Measurements from ENCODE around the gene PIWIL1. TPM values are rescaled to one million over a fixed set of nuclear protein-coding genes. Genes with fewer than 3 reads are reported as not detected.

PIWIL1 gene
- total RNA-seq, 1 experiment from 2014 or later: not detected

- CTCF ChIA-PET: no interaction called here
- H3K9me3 ChIP-seq (ENCODE audit: low read length): no peaks in the 10 kb centered on the region
- no peak overlapping the region for H3K4me3 ChIP-seq (ENCODE audit: low read length)
- no peak for DNase-seq
- ATAC-seq: no peak
- intact Hi-C loops (cut with micrococcal nuclease): no loop called here
- H3K9me2 ChIP-seq (replicated peaks; ENCODE audit: low read length): no peaks in the 10 kb centered on the region
- no peak for TF ChIP-seq EZH2phosphoT487 (IDR thresholded peaks at IDR 0.05; ENCODE audit: borderline replicate concordance, low read length)
- TF ChIP-seq CTCF (conservative IDR thresholded peaks at IDR 0.05; ENCODE audit: low read depth, low read length): no peak
- TF ChIP-seq EZH2 (IDR thresholded peaks at IDR 0.05; ENCODE audit: low read length, unreplicated experiment): no peak
- no peaks in the 10 kb centered on the region for H4K20me1 ChIP-seq (ENCODE audit: low read length)
- H3F3A ChIP-seq (ENCODE audit: low read length, unreplicated experiment): no peaks in the 10 kb centered on the region
- H3K36me3 ChIP-seq (ENCODE audit: low read depth, low read length): no peaks in the 10 kb centered on the region
- H2AFZ ChIP-seq (ENCODE audit: low read length): no peak overlapping the region
- no peak overlapping the region for H3K4me2 ChIP-seq (ENCODE audit: low read length)
- H3K27me3 ChIP-seq (ENCODE audit: low read length): no peaks in the 10 kb centered on the region
- BruUV-seq (replicated peaks): no TSS peak
- no peak overlapping the region for H3K27ac ChIP-seq (ENCODE audit: low read length)
- H3K79me2 ChIP-seq (ENCODE audit: low read length): no peaks in the 10 kb centered on the region
- H3K4me1 ChIP-seq (ENCODE audit: insufficient read depth, low read length): no peaks in the 10 kb centered on the region
- H3K9ac ChIP-seq (ENCODE audit: low read length): no peak overlapping the region
- POLR2A ChIA-PET (ENCODE audit: unreplicated experiment): no interaction called here
Measured at GRCh38 chr12:130290114-130290513, 47.6 kb upstream of the PIWIL1 start.

GRCh38 chr12:130298322-130299021 is 39.2 kb upstream of the PIWIL1 start:
- ChIA-PET POLR2A (ENCODE audit: unreplicated experiment) (no interaction called here), CTCF (no interaction called here)
- H4K20me1 ChIP-seq (ENCODE audit: low read length): no peaks in the 10 kb centered on the region
- H3F3A ChIP-seq (ENCODE audit: low read length, unreplicated experiment): no peaks in the 10 kb centered on the region
- H3K9me3 ChIP-seq (ENCODE audit: low read length): no peaks in the 10 kb centered on the region
- no peak overlapping the region for H2AFZ ChIP-seq (ENCODE audit: low read length)
- no peaks in the 10 kb centered on the region for H3K36me3 ChIP-seq (ENCODE audit: low read depth, low read length)
- no peak overlapping the region for H3K9ac ChIP-seq (ENCODE audit: low read length)
- H3K4me2 ChIP-seq (ENCODE audit: low read length): no peak overlapping the region
- H3K27me3 ChIP-seq (ENCODE audit: low read length): no peaks in the 10 kb centered on the region
- no peak overlapping the region for H3K4me3 ChIP-seq (ENCODE audit: low read length)
- TF ChIP-seq CTCF (conservative IDR thresholded peaks at IDR 0.05; ENCODE audit: low read depth, low read length): no peak
- no peak for TF ChIP-seq EZH2 (IDR thresholded peaks at IDR 0.05; ENCODE audit: low read length, unreplicated experiment)
- no peak for TF ChIP-seq EZH2phosphoT487 (IDR thresholded peaks at IDR 0.05; ENCODE audit: borderline replicate concordance, low read length)
- no peaks in the 10 kb centered on the region for H3K4me1 ChIP-seq (ENCODE audit: insufficient read depth, low read length)
- H3K79me2 ChIP-seq (ENCODE audit: low read length): no peaks in the 10 kb centered on the region
- no TSS peak for BruUV-seq (replicated peaks)
- no peak overlapping the region for H3K27ac ChIP-seq (ENCODE audit: low read length)
- ATAC-seq (no peak), DNase-seq (no peak)
- intact Hi-C loops (cut with micrococcal nuclease): no loop called here
- no peaks in the 10 kb centered on the region for H3K9me2 ChIP-seq (replicated peaks; ENCODE audit: low read length)

GRCh38 chr12:130299574-130299973 is 38.1 kb upstream of the PIWIL1 start:
- TF ChIP-seq CTCF (conservative IDR thresholded peaks at IDR 0.05; ENCODE audit: low read depth, low read length): no peak
- TF ChIP-seq EZH2 (IDR thresholded peaks at IDR 0.05; ENCODE audit: low read length, unreplicated experiment): no peak
- TF ChIP-seq EZH2phosphoT487 (IDR thresholded peaks at IDR 0.05; ENCODE audit: borderline replicate concordance, low read length): no peak
- H3K27ac ChIP-seq (ENCODE audit: low read length): no peak overlapping the region
- ATAC-seq (no peak), DNase-seq (no peak)
- H3K4me3 ChIP-seq (ENCODE audit: low read length): no peak overlapping the region
- H2AFZ ChIP-seq (ENCODE audit: low read length): no peak overlapping the region
- ChIA-PET POLR2A (ENCODE audit: unreplicated experiment) (no interaction called here), CTCF (no interaction called here)
- intact Hi-C loops (cut with micrococcal nuclease): no loop called here
- H4K20me1 ChIP-seq (ENCODE audit: low read length): no peaks in the 10 kb centered on the region
- H3K36me3 ChIP-seq (ENCODE audit: low read depth, low read length): no peaks in the 10 kb centered on the region
- no peaks in the 10 kb centered on the region for H3K27me3 ChIP-seq (ENCODE audit: low read length)
- H3K4me1 ChIP-seq (ENCODE audit: insufficient read depth, low read length): no peaks in the 10 kb centered on the region
- no peaks in the 10 kb centered on the region for H3K9me3 ChIP-seq (ENCODE audit: low read length)
- H3K9me2 ChIP-seq (replicated peaks; ENCODE audit: low read length): no peaks in the 10 kb centered on the region
- H3K4me2 ChIP-seq (ENCODE audit: low read length): no peak overlapping the region
- H3F3A ChIP-seq (ENCODE audit: low read length, unreplicated experiment): no peaks in the 10 kb centered on the region
- H3K9ac ChIP-seq (ENCODE audit: low read length): no peak overlapping the region
- no TSS peak for BruUV-seq (replicated peaks)
- H3K79me2 ChIP-seq (ENCODE audit: low read length): no peaks in the 10 kb centered on the region

All from PC-3 (cell line).